HFF-Myc (cell line): Measurements from ENCODE around the gene COX10.
"Not testable (repeated sequence)": the region's sequence is repeated elsewhere in the genome, so short reads cannot be mapped to it uniquely, and the experiment has no call there.

Source experiments
- DNase-seq: peaks from one replicate; pipeline ENCODE4 v3.0.0-alpha.2; 2011; ENCODE audit warnings: low read depth; ENCODE audit errors: extremely low read depth
- H3K4me3 ChIP-seq: replicated peaks from 2 replicates; pipeline ENCODE4 v1.5.1; 2011; ENCODE audit warnings: low read depth, mild to moderate bottlenecking, control low read depth, low read length
- CTCF ChIP-seq: IDR thresholded peaks from 2 replicates; pipeline ENCODE4 v1.5.1; 2012; ENCODE audit warnings: mild to moderate bottlenecking, low read depth, low read length, control low read depth; ENCODE audit errors: missing control alignments

The COX10 gene

DNA sequence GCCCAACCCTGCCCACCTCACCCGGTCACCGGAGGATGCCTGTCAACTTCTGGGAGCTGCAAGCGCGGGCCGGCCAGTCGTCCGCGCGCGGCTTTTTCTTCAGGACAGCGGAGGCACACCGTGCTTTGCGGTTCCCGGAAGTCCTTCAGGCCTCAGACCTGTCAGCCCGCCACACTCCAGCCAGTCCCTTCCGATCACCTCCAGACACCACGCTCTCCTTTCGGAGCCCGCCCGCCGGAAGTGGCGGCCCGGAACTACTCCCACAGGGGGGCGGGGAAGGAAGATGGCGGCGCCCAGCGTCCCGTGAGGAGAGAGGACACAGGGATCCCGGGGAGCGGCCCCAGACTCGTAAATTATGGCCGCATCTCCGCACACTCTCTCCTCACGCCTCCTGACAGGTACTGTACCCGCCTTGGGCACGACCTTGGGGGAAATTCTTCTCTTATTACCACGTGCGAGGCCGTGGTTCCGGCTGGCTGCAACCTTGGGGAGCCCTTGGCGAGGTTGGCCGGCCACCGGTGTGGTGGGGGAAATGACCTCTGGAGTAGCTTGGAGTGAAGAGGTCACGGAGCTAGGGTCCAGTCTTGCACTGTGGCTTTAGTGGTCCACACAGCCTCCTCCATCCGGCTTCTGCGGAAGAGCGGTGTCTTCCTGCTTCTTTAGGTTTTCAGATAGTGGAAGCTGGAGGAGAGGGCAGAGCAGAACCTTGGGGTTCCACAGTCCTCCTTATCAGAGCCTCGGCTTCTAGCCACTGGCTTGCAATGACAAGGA is at the start of gene COX10:
COX10 (plus strand) TSS at position 254 of the 771 bp plus-strand sequence; CDS start at position 356, 102 bp downstream.
- DNase-seq = peak; percentile 46
- H3K4me3 ChIP-seq = peak within 1 kb of the TSS; percentile 78
- no peak for TF ChIP-seq CTCF

- DNase-seq, H3K4me3 ChIP-seq: not testable (repeated sequence)
These were observed 47.5 kb upstream of the COX10 start for GRCh38 chr17:14021651-14022294.

- H3K4me3 ChIP-seq, DNase-seq: not testable (repeated sequence)
These were observed 39.5 kb upstream of the COX10 start for GRCh38 chr17:14029755-14030154.

- H3K4me3 ChIP-seq = no peak overlapping the region
- TF ChIP-seq CTCF = no peak
- DNase-seq = no peak
These were observed 37.1 kb upstream of the COX10 start for GRCh38 chr17:14032234-14032633.

- no peak overlapping the region for H3K4me3 ChIP-seq
- no peak for DNase-seq
- no peak for TF ChIP-seq CTCF
These were observed 36.1 kb upstream of the COX10 start for GRCh38 chr17:14033166-14033565.

- H3K4me3 ChIP-seq = no peak overlapping the region
- DNase-seq = no peak
- no peak for TF ChIP-seq CTCF
These were observed 31.9 kb upstream of the COX10 start for GRCh38 chr17:14037453-14037852.

DNA sequence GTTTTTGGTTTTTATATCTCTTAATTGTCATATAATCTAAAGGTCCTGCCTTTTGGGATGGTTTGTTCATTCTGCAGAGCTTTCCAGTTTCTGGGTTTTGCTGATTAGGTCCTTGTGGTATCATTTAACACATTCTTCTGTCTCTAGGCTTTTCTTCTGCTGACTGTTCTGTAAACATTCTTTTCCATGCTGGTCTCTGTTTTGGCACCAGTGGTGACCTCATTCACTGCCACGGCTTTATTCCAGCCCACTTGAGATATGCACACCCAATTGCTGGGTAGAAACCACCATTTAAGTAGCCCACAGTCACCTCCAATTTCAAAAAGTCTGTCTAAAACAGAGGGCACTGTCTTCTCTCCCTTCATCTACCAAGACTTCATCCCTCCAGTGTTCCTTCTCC is 31.1 kb upstream of the COX10 start:
- no peak overlapping the region for H3K4me3 ChIP-seq
- no peak for DNase-seq
- no peak for TF ChIP-seq CTCF

- TF ChIP-seq CTCF = no peak
These were observed 26.9 kb upstream of the COX10 start for GRCh38 chr17:14042411-14042810.

More at GRCh38 chr17:14042411-14042810, 26.9 kb upstream of the COX10 start:
- DNase-seq = no peak
- H3K4me3 ChIP-seq = no peak overlapping the region
